GM21619 (cell line): Measurements from ENCODE around the gene SMYD3.

ENCODE experiments used
- ATAC-seq: cut with Tn5 transposase; IDR thresholded peaks from one replicate; pipeline ENCODE4 v1.9.1; 2021; ENCODE audit not compliant: unreplicated experiment

Gene SMYD3

GRCh38 chr1:246155923-246156322, 351.2 kb downstream of the SMYD3 start:
- ATAC-seq: no peak

- no peak for ATAC-seq
Measured at GRCh38 chr1:246153796-246154212, 353.3 kb downstream of the SMYD3 start.

- ATAC-seq: no peak
Measured at GRCh38 chr1:246152986-246153431, 354.1 kb downstream of the SMYD3 start.

- no peak for ATAC-seq
Measured at GRCh38 chr1:246151796-246152434, 355.2 kb downstream of the SMYD3 start.

GRCh38 chr1:246149543-246149942, 357.5 kb downstream of the SMYD3 start:
- ATAC-seq: no peak

GRCh38 chr1:246147524-246148461, 359.3 kb downstream of the SMYD3 start:
- no peak for ATAC-seq

GRCh38 chr1:246146804-246147523, 360.1 kb downstream of the SMYD3 start:
- ATAC-seq: no peak

- ATAC-seq: no peak
Measured at GRCh38 chr1:246145900-246146299, 361.2 kb downstream of the SMYD3 start.

- no peak for ATAC-seq
Measured at GRCh38 chr1:246144931-246145330, 362.1 kb downstream of the SMYD3 start.

- no peak for ATAC-seq
Measured at GRCh38 chr1:246142320-246142893, 364.7 kb downstream of the SMYD3 start.

GRCh38 chr1:246141306-246141705, 365.8 kb downstream of the SMYD3 start:
- no peak for ATAC-seq

- ATAC-seq: no peak
Measured at GRCh38 chr1:246139745-246140182, 367.3 kb downstream of the SMYD3 start.

GRCh38 chr1:246138781-246139180, 368.3 kb downstream of the SMYD3 start:
- ATAC-seq: no peak

GRCh38 chr1:246136477-246136876, 370.6 kb downstream of the SMYD3 start:
- no peak for ATAC-seq

GRCh38 chr1:246134789-246135188, 372.3 kb downstream of the SMYD3 start:
- ATAC-seq: no peak

GRCh38 chr1:246131095-246131494, 376.0 kb downstream of the SMYD3 start:
- ATAC-seq: no peak

- no peak for ATAC-seq
Measured at GRCh38 chr1:246128494-246129069, 378.5 kb downstream of the SMYD3 start.

- ATAC-seq: no peak
Measured at GRCh38 chr1:246126580-246126979, 380.5 kb downstream of the SMYD3 start.

- no peak for ATAC-seq
Measured at GRCh38 chr1:246122071-246122470, 385.0 kb downstream of the SMYD3 start.

GRCh38 chr1:246121533-246121932, 385.5 kb downstream of the SMYD3 start:
- no peak for ATAC-seq
